Measurements from ENCODE around the gene RCOR1. TPM values are rescaled to one million over a fixed set of nuclear protein-coding genes. Genes with fewer than 3 reads are reported as not detected.

Gene RCOR1
- total RNA-seq, 3 donors from 2014 or later, result 29.4 to 31.3 (median 29.5) TPM

DNA sequence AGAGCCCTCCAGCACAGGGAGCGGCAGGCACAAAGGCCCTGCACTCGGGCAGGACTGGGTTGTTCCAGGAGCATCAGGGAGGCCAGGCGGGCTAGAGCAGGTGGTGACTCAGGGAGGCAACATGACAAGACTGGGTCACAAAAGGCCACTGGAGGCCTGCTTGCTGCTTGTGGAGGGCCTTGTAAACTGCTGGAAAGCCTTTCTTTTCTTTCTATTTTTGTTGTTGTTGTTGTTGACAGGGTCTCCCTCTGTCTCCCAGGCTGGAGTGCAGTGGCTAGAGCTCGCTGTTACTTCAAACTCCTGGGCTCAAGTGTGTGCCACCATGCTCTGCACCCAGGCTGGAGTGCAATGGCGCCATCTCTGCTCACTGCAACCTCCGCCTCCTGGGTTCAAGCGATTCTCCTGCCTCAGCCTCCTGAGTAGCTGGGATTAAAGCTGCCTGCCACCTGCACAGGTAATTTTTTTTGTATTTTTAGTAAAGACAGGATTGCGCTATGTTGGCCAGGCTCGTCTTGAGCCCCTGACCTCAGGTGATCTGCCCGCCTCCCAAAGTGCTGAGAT, 11.8 kb upstream of the RCOR1 start:
- Histone ChIP-seq H3K36me3 (ENCODE audit: low read depth) (no peaks in the 10 kb centered on the region), H3K9me3 (no peaks in the 10 kb centered on the region), H3K4me1 (ENCODE audit: low read depth) (peaks cover 5% of the 10 kb centered on the region), H3K4me3 (no peak overlapping the region)
- DNase-seq (peak in 1 of 3 donors; percentile 21), ATAC-seq (no peak)
- TF ChIP-seq, protein P1, sequence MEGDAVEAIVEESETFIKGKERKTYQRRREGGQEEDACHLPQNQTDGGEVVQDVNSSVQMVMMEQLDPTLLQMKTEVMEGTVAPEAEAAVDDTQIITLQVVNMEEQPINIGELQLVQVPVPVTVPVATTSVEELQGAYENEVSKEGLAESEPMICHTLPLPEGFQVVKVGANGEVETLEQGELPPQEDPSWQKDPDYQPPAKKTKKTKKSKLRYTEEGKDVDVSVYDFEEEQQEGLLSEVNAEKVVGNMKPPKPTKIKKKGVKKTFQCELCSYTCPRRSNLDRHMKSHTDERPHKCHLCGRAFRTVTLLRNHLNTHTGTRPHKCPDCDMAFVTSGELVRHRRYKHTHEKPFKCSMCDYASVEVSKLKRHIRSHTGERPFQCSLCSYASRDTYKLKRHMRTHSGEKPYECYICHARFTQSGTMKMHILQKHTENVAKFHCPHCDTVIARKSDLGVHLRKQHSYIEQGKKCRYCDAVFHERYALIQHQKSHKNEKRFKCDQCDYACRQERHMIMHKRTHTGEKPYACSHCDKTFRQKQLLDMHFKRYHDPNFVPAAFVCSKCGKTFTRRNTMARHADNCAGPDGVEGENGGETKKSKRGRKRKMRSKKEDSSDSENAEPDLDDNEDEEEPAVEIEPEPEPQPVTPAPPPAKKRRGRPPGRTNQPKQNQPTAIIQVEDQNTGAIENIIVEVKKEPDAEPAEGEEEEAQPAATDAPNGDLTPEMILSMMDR (IDR thresholded peaks at IDR 0.05), result no peak
- intact Hi-C loops (cut with DNase I, micrococcal nuclease), result no loop called here

DNA sequence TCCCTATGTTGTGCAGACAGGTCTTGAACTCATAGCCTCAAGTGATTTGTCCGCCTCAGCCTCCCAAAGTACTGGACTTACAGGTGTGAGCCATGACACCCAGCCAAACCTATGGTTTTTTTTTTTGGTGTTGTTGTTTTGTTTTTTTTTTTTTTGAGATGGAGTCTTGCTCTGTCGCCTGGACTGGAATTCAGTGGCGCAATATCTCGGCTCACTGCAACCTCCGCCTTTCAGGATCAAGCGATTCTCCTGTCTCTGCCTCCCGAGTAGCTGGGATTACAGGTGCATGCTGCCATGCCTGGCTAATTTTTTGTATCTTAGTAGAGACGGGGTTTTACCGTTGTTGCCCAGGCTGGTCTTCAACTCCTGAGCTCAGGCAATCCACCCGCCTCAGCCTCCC, 11.3 kb upstream of the RCOR1 start:
- ATAC-seq, result no peak
- intact Hi-C loops (cut with DNase I, micrococcal nuclease), result no loop called here
- TF ChIP-seq, protein P1 (IDR thresholded peaks at IDR 0.05), result no peak
- Histone ChIP-seq H3K4me3 (no peak overlapping the region), H3K9me3 (no peaks in the 10 kb centered on the region), H3K4me1 (ENCODE audit: low read depth) (peaks cover 7% of the 10 kb centered on the region), H3K36me3 (ENCODE audit: low read depth) (no peaks in the 10 kb centered on the region)
- peak in 1 of 3 donors; percentile 2 for DNase-seq

DNA sequence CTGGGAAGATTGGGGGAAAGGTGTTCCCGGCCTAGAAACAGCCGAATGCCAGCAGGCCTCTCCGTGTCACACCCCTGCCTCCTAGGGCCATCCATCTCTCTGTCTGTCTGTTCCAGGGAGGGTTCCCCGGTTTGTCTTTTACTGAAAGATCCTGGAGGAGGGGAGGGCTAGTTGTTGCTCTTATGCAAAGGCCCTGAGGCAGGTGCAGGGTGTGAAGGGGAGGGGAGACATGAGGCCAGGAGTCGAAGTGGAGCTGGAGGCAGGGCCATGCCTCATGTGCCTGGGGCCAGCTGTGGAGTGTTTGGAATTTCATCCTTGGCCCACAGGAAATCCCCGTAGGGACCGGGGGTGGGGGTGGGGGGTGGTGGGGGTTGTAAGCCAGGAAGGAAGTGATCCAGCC, 8.7 kb upstream of the RCOR1 start:
- TF ChIP-seq, protein P1 (IDR thresholded peaks at IDR 0.05), result no peak
- no peaks in the 10 kb centered on the region for H3K9me3 ChIP-seq
- no peak overlapping the region for H3K4me3 ChIP-seq
- H3K36me3 ChIP-seq (ENCODE audit: low read depth), result no peaks in the 10 kb centered on the region
- peaks cover 7% of the 10 kb centered on the region for H3K4me1 ChIP-seq (ENCODE audit: low read depth)
- intact Hi-C loops (cut with DNase I, micrococcal nuclease), result no loop called here
- ATAC-seq, result no peak
- peak in 1 of 3 donors; percentile 9 for DNase-seq

DNA sequence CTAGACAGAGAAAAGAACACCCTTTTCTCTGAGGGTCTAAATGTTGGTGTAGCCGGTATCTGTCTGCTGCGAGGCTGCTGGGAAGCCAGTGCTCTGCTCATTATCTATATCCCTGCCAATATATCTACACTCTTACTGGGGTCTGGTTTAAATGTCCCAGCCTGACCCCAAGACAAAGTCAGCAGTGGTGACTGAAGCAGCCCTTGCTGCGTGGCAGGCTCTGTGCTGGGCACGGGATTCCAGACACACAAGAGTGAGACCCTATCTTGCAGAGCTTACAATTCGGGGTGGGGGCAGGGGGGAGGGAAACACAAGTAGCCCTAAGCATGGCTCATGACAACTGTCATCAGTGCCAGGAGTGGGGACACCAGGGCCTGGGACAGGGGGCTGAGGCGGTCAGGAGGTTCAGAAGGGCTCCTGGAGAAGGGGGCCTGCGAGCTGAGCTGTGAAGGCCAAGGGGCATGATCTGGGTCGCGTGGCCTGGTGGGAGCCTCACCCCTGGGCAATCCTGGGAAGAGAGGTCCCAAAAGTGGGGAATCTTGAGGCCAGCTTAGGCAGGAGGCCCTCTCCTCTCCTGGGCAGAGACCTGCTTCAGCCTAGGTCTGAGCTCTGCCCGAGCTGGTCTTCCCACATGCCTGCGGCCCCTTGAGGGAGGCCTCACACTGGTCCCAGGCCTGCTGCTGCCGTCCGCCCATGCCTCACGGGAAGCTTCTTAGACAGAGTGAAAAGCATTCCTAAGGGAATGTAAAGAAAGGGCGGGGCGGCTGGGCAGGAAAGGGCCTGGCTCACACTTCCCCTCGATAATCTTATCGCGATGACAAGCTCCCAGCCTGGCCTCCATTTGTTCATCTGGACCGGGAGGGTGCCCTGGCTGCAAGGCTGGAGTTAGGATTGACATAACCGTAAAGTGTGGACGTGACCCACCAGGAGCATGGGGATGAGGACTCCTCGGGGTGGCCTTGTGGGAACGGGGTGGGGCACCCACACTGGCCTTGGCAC, 7.3 kb upstream of the RCOR1 start:
- ATAC-seq (peak; percentile 84), DNase-seq (peak; percentile 51 to 53 (median 52))
- TF ChIP-seq, protein P1 (IDR thresholded peaks at IDR 0.05), result no peak
- Histone ChIP-seq H3K36me3 (ENCODE audit: low read depth) (no peaks in the 10 kb centered on the region), H3K9me3 (no peaks in the 10 kb centered on the region), H3K4me1 (ENCODE audit: low read depth) (peaks cover 7% of the 10 kb centered on the region), H3K4me3 (no peak overlapping the region)
- intact Hi-C loops (cut with DNase I, micrococcal nuclease), result no loop called here

DNA sequence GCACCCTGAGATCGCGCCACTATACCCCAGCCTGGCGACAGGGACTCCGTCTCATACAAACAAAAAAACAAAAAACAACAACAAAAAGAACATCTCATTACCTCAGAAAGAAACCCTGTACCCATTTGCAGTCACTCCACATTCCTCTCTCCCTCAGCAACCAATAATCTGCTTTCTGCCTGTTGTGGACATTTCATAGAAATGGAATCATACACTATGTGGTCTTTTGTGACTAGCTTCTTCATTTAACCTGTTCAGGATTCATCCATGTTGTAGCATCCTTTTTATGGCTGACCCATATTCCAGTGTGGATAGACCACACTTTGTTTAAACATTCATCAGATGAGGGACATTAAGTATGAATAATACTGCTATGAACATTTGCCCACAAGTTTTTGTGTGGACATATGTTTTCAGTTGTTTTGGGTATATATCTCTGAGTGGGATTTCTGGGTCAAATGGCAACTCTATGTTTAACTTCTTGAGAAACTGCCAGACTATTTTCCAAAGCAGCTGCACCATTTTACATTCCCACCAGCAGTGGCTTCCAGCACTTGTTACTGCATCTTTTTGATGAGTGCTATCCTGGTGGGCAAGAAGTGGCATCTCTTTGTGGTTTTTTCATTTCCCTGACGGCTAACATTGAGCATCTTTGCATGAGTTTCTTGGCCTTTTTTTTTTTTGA, 5.9 kb upstream of the RCOR1 start:
- Histone ChIP-seq H3K4me1 (ENCODE audit: low read depth) (peaks cover 13% of the 10 kb centered on the region), H3K4me3 (no peak overlapping the region), H3K9me3 (no peaks in the 10 kb centered on the region), H3K36me3 (ENCODE audit: low read depth) (no peaks in the 10 kb centered on the region)
- intact Hi-C loops (cut with DNase I, micrococcal nuclease), result no loop called here
- ATAC-seq (no peak), DNase-seq (no peak)
- TF ChIP-seq, protein P1 (IDR thresholded peaks at IDR 0.05), result no peak
